KMS-11 (cell line): ENCODE results near the gene KIF26A.

ENCODE experiments used
- H2AFZ ChIP-seq: fragments of 200-600 bp; sonication (generic); 2 replicates; pipeline ENCODE4 v1.6.1; 2016; ENCODE audit warnings: antibody characterized with exemption, mixed run types, low read depth
- H3K27ac ChIP-seq: fragments of 200-600 bp; sonication (generic); 2 replicates; pipeline ENCODE4 v1.6.1; 2016; ENCODE audit warnings: mild to moderate bottlenecking, mixed run types
- H3K27me3 ChIP-seq: fragments of 200-600 bp; sonication (generic); 2 replicates; pipeline ENCODE4 v1.6.1; 2017; ENCODE audit warnings: mild to moderate bottlenecking, low read depth, mixed run types, moderate library complexity; ENCODE audit not compliant: insufficient read depth
- H3K36me3 ChIP-seq: fragments of 200-600 bp; sonication (generic); 2 replicates; pipeline ENCODE4 v1.6.1; 2017; ENCODE audit warnings: mild to moderate bottlenecking, mixed run types; ENCODE audit not compliant: insufficient read depth
- H3K4me1 ChIP-seq: fragments of 200-600 bp; sonication (generic); 2 replicates; pipeline ENCODE4 v1.6.1; 2016; ENCODE audit warnings: mild to moderate bottlenecking, low read depth, mixed run types; ENCODE audit not compliant: poor library complexity, severe bottlenecking
- H3K4me2 ChIP-seq: fragments of 200-600 bp; sonication (generic); 2 replicates; pipeline ENCODE4 v1.7.0; 2016; ENCODE audit warnings: mild to moderate bottlenecking, mixed run types
- H3K4me3 ChIP-seq: fragments of 200-600 bp; sonication (generic); IDR thresholded peaks from 2 replicates; pipeline ENCODE4 v1.6.1; 2017; ENCODE audit warnings: low read depth, low read length, mixed read lengths; ENCODE audit not compliant: insufficient read depth
- H3K79me2 ChIP-seq: fragments of 200-600 bp; sonication (generic); 2 replicates; pipeline ENCODE4 v1.6.1; 2016; ENCODE audit warnings: low read depth, mixed run types; ENCODE audit not compliant: insufficient read depth
- H3K9ac ChIP-seq: fragments of 200-600 bp; sonication (generic); 2 replicates; pipeline ENCODE4 v1.6.1; 2016; ENCODE audit warnings: mild to moderate bottlenecking, mixed run types
- H4K20me1 ChIP-seq: fragments of 200-600 bp; sonication (generic); 2 replicates; pipeline ENCODE4 v1.6.1; 2016; ENCODE audit warnings: mild to moderate bottlenecking, mixed run types; ENCODE audit not compliant: insufficient read depth
- TF ChIP-seq, protein P1 (sequence below): fragments of 200-600 bp; sonication (generic); conservative IDR thresholded peaks from 2 replicates; pipeline ENCODE4 v1.6.1; 2017; ENCODE audit warnings: low read depth, mild to moderate bottlenecking, antibody characterized with exemption, low read length, moderate library complexity, mixed read lengths

The KIF26A gene

DNA sequence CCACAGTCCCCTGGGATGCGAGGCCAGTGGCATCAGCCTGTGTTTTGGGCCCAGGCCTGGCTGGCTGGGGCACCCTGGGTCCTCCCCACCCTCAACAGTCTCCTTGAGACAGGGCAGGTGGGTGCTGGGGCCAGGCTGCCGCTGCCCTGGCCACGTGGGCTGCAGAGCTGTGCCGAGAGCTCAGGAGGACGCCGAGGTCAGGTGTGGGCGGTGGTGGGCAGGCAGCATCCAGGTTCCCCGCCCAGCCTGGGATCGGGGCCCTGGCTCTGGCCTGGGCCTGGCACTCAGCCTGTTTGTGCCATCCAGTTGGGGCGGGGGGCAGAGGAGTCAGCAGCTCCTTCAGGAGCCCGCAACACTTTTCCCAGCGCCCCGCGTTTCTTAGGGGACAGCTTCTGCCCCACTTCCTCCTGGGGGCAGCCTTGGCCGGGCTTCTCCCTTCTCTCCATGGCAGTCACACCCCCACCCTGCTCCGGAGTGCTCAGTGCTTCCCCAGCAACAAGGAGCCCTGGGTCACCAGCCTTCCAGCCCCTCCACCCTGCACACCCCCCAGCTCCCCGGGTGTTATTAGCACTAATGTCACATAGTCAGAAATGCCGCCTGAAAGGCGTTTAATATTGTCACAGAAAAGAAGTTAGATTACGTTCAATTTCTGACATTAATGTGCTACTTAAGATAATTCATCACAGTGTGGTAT, 30.8 kb downstream of the KIF26A start:
- H3K27me3 ChIP-seq: peaks cover 18% of the 10 kb centered on the region; the same call in 1 of the 2 replicates
- H3K9ac ChIP-seq: no peak overlapping the region
- no peaks in the 10 kb centered on the region for H3K36me3 ChIP-seq
- H4K20me1 ChIP-seq: no peaks in the 10 kb centered on the region
- H3K79me2 ChIP-seq: no peaks in the 10 kb centered on the region
- no peak overlapping the region for H3K4me3 ChIP-seq
- H3K27ac ChIP-seq: no peak overlapping the region
- no peaks in the 10 kb centered on the region for H3K4me1 ChIP-seq
- TF ChIP-seq, protein P1, sequence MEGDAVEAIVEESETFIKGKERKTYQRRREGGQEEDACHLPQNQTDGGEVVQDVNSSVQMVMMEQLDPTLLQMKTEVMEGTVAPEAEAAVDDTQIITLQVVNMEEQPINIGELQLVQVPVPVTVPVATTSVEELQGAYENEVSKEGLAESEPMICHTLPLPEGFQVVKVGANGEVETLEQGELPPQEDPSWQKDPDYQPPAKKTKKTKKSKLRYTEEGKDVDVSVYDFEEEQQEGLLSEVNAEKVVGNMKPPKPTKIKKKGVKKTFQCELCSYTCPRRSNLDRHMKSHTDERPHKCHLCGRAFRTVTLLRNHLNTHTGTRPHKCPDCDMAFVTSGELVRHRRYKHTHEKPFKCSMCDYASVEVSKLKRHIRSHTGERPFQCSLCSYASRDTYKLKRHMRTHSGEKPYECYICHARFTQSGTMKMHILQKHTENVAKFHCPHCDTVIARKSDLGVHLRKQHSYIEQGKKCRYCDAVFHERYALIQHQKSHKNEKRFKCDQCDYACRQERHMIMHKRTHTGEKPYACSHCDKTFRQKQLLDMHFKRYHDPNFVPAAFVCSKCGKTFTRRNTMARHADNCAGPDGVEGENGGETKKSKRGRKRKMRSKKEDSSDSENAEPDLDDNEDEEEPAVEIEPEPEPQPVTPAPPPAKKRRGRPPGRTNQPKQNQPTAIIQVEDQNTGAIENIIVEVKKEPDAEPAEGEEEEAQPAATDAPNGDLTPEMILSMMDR: no peak
- no peak overlapping the region for H3K4me2 ChIP-seq
- no peak overlapping the region for H2AFZ ChIP-seq

DNA sequence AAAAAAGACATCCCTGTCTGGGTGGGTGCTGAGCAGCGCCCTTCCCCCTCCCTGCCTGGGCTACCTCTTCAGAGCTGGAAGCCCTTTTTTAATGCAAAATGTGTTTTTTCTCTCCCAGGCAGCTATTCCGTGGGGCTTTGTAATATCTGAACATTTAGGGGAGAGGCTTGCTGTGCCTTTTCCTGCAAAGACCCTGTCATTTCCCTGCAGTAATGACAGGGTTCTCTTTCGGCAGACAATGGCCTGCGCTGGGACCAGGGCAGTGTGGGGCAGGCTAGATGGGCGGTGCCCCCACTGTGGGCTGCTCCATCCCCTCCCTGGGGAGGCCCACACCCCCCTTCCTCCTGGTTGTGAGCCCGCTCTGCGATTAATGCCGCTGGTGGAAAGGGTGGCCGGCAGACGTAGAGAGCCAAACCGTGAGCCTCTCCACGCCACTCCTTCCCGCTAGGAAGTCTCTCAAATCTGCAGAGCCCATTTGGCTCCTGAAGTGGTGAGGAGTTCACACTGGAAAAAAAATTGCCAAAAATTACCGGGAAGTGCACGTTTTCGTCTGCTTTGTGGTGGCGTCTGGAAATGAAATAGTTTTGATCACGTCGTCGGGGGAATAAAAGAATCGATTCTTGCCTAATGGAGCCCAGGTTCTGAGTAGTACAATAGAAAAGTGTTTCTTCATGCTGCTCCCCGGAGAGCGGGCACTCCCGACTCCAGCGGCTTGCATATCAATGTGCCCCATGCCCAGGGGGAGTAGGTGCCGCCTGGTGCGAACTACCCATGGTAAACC, 31.5 kb downstream of the KIF26A start:
- no peak overlapping the region for H3K4me2 ChIP-seq
- H3K79me2 ChIP-seq: no peaks in the 10 kb centered on the region
- no peaks in the 10 kb centered on the region for H3K4me1 ChIP-seq
- no peaks in the 10 kb centered on the region for H3K36me3 ChIP-seq
- TF ChIP-seq, protein P1: no peak
- H3K27ac ChIP-seq: no peak overlapping the region
- H3K9ac ChIP-seq: no peak overlapping the region
- H2AFZ ChIP-seq: no peak overlapping the region
- peaks cover 21% of the 10 kb centered on the region; the same call in 1 of the 2 replicates for H3K27me3 ChIP-seq
- no peak overlapping the region for H3K4me3 ChIP-seq
- no peaks in the 10 kb centered on the region for H4K20me1 ChIP-seq

DNA sequence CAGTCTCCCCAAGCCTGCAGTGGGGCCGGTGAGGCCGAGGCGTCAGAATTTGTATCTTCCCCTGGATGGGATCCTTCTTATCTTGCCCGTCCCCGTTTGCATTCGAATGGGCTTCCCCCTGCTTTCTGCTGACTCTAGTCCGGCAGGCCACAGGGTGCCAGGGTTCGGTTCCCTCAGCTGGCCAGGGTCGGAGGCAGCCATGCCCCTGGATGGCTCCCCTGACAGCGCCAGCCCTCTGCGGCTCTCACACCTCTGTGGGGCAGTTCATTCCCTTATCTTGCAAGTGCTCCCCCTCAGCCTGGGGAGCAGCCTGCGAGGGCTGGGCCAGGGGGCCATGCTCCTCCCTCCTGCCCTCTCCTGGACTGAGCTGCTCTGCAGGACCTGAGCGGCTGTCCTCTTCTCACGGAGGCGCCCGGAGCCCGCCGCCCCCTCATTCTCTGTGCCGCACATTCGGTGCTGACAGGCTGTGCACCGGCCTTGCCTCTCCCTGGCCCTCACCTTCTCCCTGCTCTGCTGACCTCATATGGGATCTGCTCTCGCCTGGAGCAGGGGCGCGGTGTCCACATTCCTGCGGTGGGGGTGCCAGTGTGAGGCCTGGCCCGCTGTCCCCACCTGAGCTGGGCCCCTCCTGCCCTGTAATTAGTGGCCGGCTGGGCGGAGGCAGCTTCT, 32.8 kb downstream of the KIF26A start:
- H4K20me1 ChIP-seq: no peaks in the 10 kb centered on the region
- peaks cover 24% of the 10 kb centered on the region; the same call in 1 of the 2 replicates for H3K27me3 ChIP-seq
- no peaks in the 10 kb centered on the region for H3K79me2 ChIP-seq
- H2AFZ ChIP-seq: no peak overlapping the region
- no peak overlapping the region for H3K27ac ChIP-seq
- H3K36me3 ChIP-seq: no peaks in the 10 kb centered on the region
- no peak overlapping the region for H3K9ac ChIP-seq
- H3K4me2 ChIP-seq: no peak overlapping the region
- TF ChIP-seq, protein P1: no peak
- H3K4me1 ChIP-seq: no peaks in the 10 kb centered on the region
- H3K4me3 ChIP-seq: no peak overlapping the region

DNA sequence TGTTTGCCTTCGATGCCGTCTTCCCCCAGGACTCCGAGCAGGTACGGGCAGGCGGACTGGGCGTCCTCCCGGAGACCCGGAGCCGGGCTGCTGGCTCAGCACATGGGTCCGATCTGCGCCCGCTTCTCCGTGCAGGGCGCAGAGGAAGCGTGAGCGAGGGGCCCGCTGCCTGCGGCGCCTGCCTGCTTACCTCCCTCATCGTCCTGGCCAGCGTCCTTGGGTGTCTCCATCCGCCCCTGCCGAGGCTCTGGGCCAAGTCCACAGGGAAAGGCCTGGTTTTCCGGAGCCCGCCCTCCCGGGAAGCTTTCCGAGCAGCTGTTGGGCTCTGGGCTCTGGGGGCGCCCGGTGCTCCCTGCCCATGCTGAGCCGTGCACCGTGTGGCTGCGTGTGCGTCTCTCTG, 33.5 kb downstream of the KIF26A start:
- H2AFZ ChIP-seq: no peak overlapping the region
- H3K27ac ChIP-seq: no peak overlapping the region
- TF ChIP-seq, protein P1: no peak
- peaks cover 24% of the 10 kb centered on the region; the same call in 1 of the 2 replicates for H3K27me3 ChIP-seq
- no peaks in the 10 kb centered on the region for H3K79me2 ChIP-seq
- H3K4me1 ChIP-seq: no peaks in the 10 kb centered on the region
- no peak overlapping the region for H3K9ac ChIP-seq
- no peaks in the 10 kb centered on the region for H4K20me1 ChIP-seq
- no peak overlapping the region for H3K4me3 ChIP-seq
- H3K36me3 ChIP-seq: no peaks in the 10 kb centered on the region
- H3K4me2 ChIP-seq: no peak overlapping the region
